ENCODE measurements around the gene MUSK.
A peak's percentile ranks its signal among the peaks of the same experiment; 100 is the strongest.

The MUSK gene

GRCh38 chr9:110668570-110669167, at the start of gene MUSK:
TSS of gene MUSK (plus strand) at chr9:110668791. CDS start at chr9:110668905, 114 bp downstream.
- intact Hi-C loops (cut with DNase I), result no loop called here
- no peak for DNase-seq

- intact Hi-C loops (cut with DNase I), result loop anchor here (5.0 kb wide), 3 partner anchors 168 to 438 kb away; no protein-coding TSS in a partner anchor
- no peak for DNase-seq
These were observed 48.8 kb upstream of the MUSK start for GRCh38 chr9:110619831-110620230.

- DNase-seq, result no peak
- intact Hi-C loops (cut with DNase I), result loop anchor here (5.0 kb wide), 3 partner anchors 168 to 438 kb away; no protein-coding TSS in a partner anchor
These were observed 47.9 kb upstream of the MUSK start for GRCh38 chr9:110620726-110621125.

- DNase-seq, result no peak
- intact Hi-C loops (cut with DNase I), result loop anchor here (5.0 kb wide), 3 partner anchors 170 to 440 kb away; no protein-coding TSS in a partner anchor
These were observed 46.2 kb upstream of the MUSK start for GRCh38 chr9:110622368-110622767.

GRCh38 chr9:110623462-110624025, 45.0 kb upstream of the MUSK start:
- DNase-seq, result peak in 2 of 10 donors; percentile 11 to 45
- intact Hi-C loops (cut with DNase I), result loop anchor here (5.0 kb wide), 3 partner anchors 171 to 441 kb away; no protein-coding TSS in a partner anchor

- intact Hi-C loops (cut with DNase I), result no loop called here
- DNase-seq, result no peak
These were observed 42.3 kb upstream of the MUSK start for GRCh38 chr9:110626101-110626829.

- DNase-seq, result no peak
- intact Hi-C loops (cut with DNase I), result no loop called here
These were observed 33.0 kb upstream of the MUSK start for GRCh38 chr9:110635589-110635988.

- intact Hi-C loops (cut with DNase I), result loop anchor here (2.0 kb wide), 1 partner anchor 660 kb away; no protein-coding TSS in a partner anchor
- DNase-seq, result no peak
These were observed 30.1 kb upstream of the MUSK start for GRCh38 chr9:110638381-110638954.

- DNase-seq, result no peak
- intact Hi-C loops (cut with DNase I), result no loop called here
These were observed 27.9 kb upstream of the MUSK start for GRCh38 chr9:110640736-110641135.

GRCh38 chr9:110641293-110641692, 27.3 kb upstream of the MUSK start:
- intact Hi-C loops (cut with DNase I), result no loop called here

GRCh38 chr9:110648696-110649095, 19.9 kb upstream of the MUSK start:
- intact Hi-C loops (cut with DNase I), result loop anchor here (5.0 kb wide), 1 partner anchor 389 kb away; the partner anchor contains the start of gene LPAR1
- peak in 1 of 10 donors; percentile 34 for DNase-seq

More at GRCh38 chr9:110641293-110641692, 27.3 kb upstream of the MUSK start:
- DNase-seq, result no peak

GRCh38 chr9:110650261-110650660, 18.3 kb upstream of the MUSK start:
- intact Hi-C loops (cut with DNase I), result no loop called here
- DNase-seq, result no peak

GRCh38 chr9:110650991-110651411, 17.6 kb upstream of the MUSK start:
- intact Hi-C loops (cut with DNase I), result no loop called here

GRCh38 chr9:110655754-110656641, 12.6 kb upstream of the MUSK start:
- intact Hi-C loops (cut with DNase I), result no loop called here
- DNase-seq, result no peak

More at GRCh38 chr9:110650991-110651411, 17.6 kb upstream of the MUSK start:
- peak in 1 of 10 donors; percentile 16 for DNase-seq

GRCh38 chr9:110659891-110660541, 8.6 kb upstream of the MUSK start:
- no peak for DNase-seq
- intact Hi-C loops (cut with DNase I), result no loop called here

GRCh38 chr9:110669433-110669832, 842 bp downstream of the MUSK start:
- intact Hi-C loops (cut with DNase I), result no loop called here
- DNase-seq, result no peak

- intact Hi-C loops (cut with DNase I), result no loop called here
- DNase-seq, result no peak
These were observed 3.3 kb downstream of the MUSK start for GRCh38 chr9:110671849-110672248.

- intact Hi-C loops (cut with DNase I), result no loop called here
- no peak for DNase-seq
These were observed 4.4 kb downstream of the MUSK start for GRCh38 chr9:110672873-110673510.

GRCh38 chr9:110687497-110687896, 18.9 kb downstream of the MUSK start:
- no peak for DNase-seq
- intact Hi-C loops (cut with DNase I), result no loop called here

Data from posterior cingulate gyrus (tissue), 11 donors.